DOHH2 (cell line): ENCODE measurements around the gene SEC22C.

Experiments
- H3F3A ChIP-seq: fragments of 200-600 bp; sonication (generic), shearing (Covaris generic); 2 replicates; pipeline ENCODE4 v1.6.0; 2016; ENCODE audit warnings: antibody characterized with exemption, mild to moderate bottlenecking; ENCODE audit not compliant: control insufficient read depth, insufficient read depth
- H3K27ac ChIP-seq: fragments of 200-600 bp; sonication (generic); 2 replicates; pipeline ENCODE4 v1.5.1; 2014; ENCODE audit warnings: low read depth, mild to moderate bottlenecking, low read length, moderate library complexity
- H3K27me3 ChIP-seq: fragments of 200-600 bp; sonication (generic); 2 replicates; pipeline ENCODE4 v1.6.1; 2014; ENCODE audit warnings: mild to moderate bottlenecking, low read length, mixed read lengths; ENCODE audit not compliant: control insufficient read depth
- H3K36me3 ChIP-seq: fragments of 200-600 bp; sonication (generic); 2 replicates; pipeline ENCODE4 v1.6.1; 2014; ENCODE audit warnings: mild to moderate bottlenecking, low read length, moderate library complexity, mixed read lengths; ENCODE audit not compliant: control insufficient read depth
- H3K4me1 ChIP-seq: fragments of 200-600 bp; sonication (generic); 2 replicates; pipeline ENCODE4 v1.6.1; 2014; ENCODE audit warnings: mild to moderate bottlenecking, low read length, mixed read lengths; ENCODE audit not compliant: control insufficient read depth
- H3K4me2 ChIP-seq: fragments of 200-600 bp; sonication (generic); 2 replicates; pipeline ENCODE4 v1.6.0; 2014; ENCODE audit warnings: mild to moderate bottlenecking, low read length, moderate library complexity
- H3K4me3 ChIP-seq: fragments of 200-600 bp; sonication (generic); 2 replicates; pipeline ENCODE4 v1.5.1; 2014; ENCODE audit warnings: mild to moderate bottlenecking, low read length, mixed read lengths
- H3K79me2 ChIP-seq: fragments of 200-600 bp; sonication (generic); 2 replicates; pipeline ENCODE4 v1.6.1; 2014; ENCODE audit warnings: mild to moderate bottlenecking, low read length, mixed read lengths; ENCODE audit not compliant: control insufficient read depth
- H3K9me2 ChIP-seq: fragments of 200-600 bp; sonication (generic); replicated peaks from 2 replicates; pipeline ENCODE4 v1.6.1; 2014; ENCODE audit warnings: mild to moderate bottlenecking, low read length, mixed read lengths; ENCODE audit not compliant: control insufficient read depth
- H3K9me3 ChIP-seq: fragments of 200-600 bp; sonication (generic); 2 replicates; pipeline ENCODE4 v1.6.1; 2014; ENCODE audit warnings: antibody characterized with exemption, low read length, mixed read lengths; ENCODE audit not compliant: control insufficient read depth, insufficient read depth
- H4K20me1 ChIP-seq: fragments of 200-600 bp; sonication (generic); 2 replicates; pipeline ENCODE4 v1.6.0; 2014; ENCODE audit warnings: low read depth, mild to moderate bottlenecking, antibody characterized with exemption, low read length, moderate library complexity; ENCODE audit not compliant: control insufficient read depth, insufficient read depth
- EZH2phosphoT487 ChIP-seq: fragments of 200-600 bp; sonication (generic); IDR thresholded peaks from 2 replicates; pipeline ENCODE4 v1.6.1; 2017; ENCODE audit warnings: borderline replicate concordance, mild to moderate bottlenecking, antibody characterized with exemption, low read length, moderate library complexity, mixed read lengths
- TF ChIP-seq, protein P1 (sequence below): fragments of 200-600 bp; sonication (generic); IDR thresholded peaks from one replicate; pipeline ENCODE4 v1.5.1; 2014; ENCODE audit warnings: antibody characterized with exemption, mild to moderate bottlenecking, low read depth, low read length; ENCODE audit not compliant: poor library complexity, severe bottlenecking

The SEC22C gene

DNA sequence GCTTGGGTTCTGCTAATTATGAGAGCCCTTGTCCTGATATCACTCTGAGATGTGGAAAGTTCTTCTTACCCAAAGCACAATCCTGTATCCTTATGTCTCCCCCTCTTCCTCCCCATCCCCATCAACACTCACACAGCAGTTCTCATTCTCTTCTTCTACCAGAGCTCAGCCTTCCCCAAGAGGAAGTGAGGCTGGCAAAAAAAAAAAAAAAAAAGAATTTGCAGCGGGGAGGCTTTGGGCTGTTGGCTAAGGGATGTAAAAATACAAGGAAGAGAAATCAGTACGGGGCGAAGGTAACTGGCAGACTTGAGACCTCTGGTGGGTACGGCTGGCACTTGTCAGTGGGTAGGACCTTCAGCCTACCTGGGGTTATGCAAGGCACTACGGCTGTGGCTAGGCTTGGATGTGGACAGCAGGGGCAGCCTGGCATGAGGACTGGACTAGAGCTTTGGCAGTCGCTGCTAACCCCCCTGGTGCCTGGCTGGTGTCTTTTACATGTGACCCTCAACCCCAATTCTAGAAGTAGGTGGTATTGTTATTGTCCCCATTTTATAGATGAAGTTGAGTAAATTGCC, 73.9 kb downstream of the SEC22C start:
- Histone ChIP-seq H3F3A (no peaks in the 10 kb centered on the region), H3K4me3 (no peak overlapping the region), H4K20me1 (no peaks in the 10 kb centered on the region), H3K36me3 (no peaks in the 10 kb centered on the region), H3K9me3 (no peaks in the 10 kb centered on the region), H3K27ac (no peak overlapping the region), H3K4me1 (no peaks in the 10 kb centered on the region), H3K27me3 (peaks cover 15% of the 10 kb centered on the region; the same call in 1 of the 2 replicates), H3K9me2 (no peaks in the 10 kb centered on the region), H3K79me2 (no peaks in the 10 kb centered on the region), H3K4me2 (no peak overlapping the region)
- TF ChIP-seq EZH2phosphoT487, result no peak
- TF ChIP-seq, protein P1, sequence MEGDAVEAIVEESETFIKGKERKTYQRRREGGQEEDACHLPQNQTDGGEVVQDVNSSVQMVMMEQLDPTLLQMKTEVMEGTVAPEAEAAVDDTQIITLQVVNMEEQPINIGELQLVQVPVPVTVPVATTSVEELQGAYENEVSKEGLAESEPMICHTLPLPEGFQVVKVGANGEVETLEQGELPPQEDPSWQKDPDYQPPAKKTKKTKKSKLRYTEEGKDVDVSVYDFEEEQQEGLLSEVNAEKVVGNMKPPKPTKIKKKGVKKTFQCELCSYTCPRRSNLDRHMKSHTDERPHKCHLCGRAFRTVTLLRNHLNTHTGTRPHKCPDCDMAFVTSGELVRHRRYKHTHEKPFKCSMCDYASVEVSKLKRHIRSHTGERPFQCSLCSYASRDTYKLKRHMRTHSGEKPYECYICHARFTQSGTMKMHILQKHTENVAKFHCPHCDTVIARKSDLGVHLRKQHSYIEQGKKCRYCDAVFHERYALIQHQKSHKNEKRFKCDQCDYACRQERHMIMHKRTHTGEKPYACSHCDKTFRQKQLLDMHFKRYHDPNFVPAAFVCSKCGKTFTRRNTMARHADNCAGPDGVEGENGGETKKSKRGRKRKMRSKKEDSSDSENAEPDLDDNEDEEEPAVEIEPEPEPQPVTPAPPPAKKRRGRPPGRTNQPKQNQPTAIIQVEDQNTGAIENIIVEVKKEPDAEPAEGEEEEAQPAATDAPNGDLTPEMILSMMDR, result no peak

DNA sequence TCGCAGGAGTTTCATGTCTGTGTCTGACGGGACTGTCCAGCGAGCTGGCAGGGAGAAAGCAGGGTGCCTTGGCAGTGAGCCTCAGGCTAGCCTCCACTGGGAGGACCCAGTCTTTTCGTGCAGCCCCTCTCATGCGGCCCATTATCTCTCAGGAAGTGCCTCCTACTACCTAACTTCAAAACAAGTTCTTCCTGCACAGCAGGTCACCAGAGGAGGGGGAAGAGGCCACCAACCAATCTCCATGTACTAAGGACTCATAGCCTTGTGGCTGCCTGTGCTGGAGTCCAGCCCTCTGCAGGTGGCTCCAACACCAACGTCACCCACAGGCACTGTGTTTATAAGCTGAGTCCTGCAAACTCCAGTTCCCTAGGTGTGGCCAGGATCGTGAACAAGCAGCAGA, 74.5 kb downstream of the SEC22C start:
- Histone ChIP-seq H3K27ac (no peak overlapping the region), H3K79me2 (no peaks in the 10 kb centered on the region), H3K4me3 (no peak overlapping the region), H3K4me2 (no peak overlapping the region), H3K4me1 (peaks cover under 1% of the 10 kb centered on the region), H3K9me2 (no peaks in the 10 kb centered on the region), H3F3A (no peaks in the 10 kb centered on the region), H3K27me3 (peaks cover 17% of the 10 kb centered on the region), H4K20me1 (no peaks in the 10 kb centered on the region), H3K9me3 (no peaks in the 10 kb centered on the region), H3K36me3 (no peaks in the 10 kb centered on the region)
- no peak for TF ChIP-seq EZH2phosphoT487
- TF ChIP-seq, protein P1, result no peak

DNA sequence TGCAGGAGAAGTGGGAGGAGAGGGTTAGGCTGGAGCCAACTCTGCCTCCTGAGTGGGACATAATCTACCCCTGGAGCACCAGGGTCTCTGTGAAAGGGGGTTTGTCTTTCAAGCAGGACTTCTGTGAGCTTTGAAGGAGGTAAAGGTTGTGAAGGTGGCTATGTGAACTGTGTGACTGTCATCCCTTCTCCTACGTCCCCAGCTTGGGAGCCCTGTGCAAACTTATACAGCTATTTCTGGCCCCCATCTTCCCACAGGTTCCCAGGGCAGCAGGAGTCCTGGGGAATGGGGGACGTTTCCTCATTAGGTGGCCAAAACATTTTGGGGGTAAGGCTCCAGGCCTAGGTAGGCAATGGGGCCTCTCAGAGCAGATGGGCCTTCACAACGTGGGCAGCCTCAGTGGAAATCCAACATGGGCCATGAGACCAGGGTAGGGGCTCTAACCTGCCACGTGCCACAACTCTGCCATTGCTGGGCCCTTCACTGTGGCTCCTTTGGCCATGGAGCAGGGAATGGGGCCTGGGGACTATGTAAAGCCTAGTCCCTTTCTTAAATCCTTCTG, 75.8 kb downstream of the SEC22C start:
- Histone ChIP-seq H3K27me3 (peaks cover 27% of the 10 kb centered on the region), H3K9me2 (no peaks in the 10 kb centered on the region), H3K27ac (no peak overlapping the region), H3K4me2 (no peak overlapping the region), H3F3A (no peaks in the 10 kb centered on the region), H4K20me1 (no peaks in the 10 kb centered on the region), H3K4me3 (no peak overlapping the region), H3K79me2 (no peaks in the 10 kb centered on the region), H3K4me1 (peaks cover 10% of the 10 kb centered on the region), H3K36me3 (no peaks in the 10 kb centered on the region), H3K9me3 (no peaks in the 10 kb centered on the region)
- no peak for TF ChIP-seq EZH2phosphoT487
- TF ChIP-seq, protein P1, result no peak
